Cerebellar nuclear complex (tissue), 1 donor: ENCODE measurements around the gene GPATCH2.
"Not testable (repeated sequence)": the region's sequence is repeated elsewhere in the genome, so short reads cannot be mapped to it uniquely, and the experiment has no call there.

Source experiments
- DNase-seq, 2 experiments: peaks; one replicate each; lab custom pipeline; 2025; lab: John Stamatoyannopoulos, UW

GPATCH2 gene

GRCh38 chr1:217443845-217444244 lies 187.0 kb downstream of the GPATCH2 start:
- no peak for DNase-seq

- DNase-seq, result no peak
Observed at GRCh38 chr1:217437376-217437775, 193.5 kb downstream of the GPATCH2 start.

GRCh38 chr1:217435204-217435603 lies 195.7 kb downstream of the GPATCH2 start:
- DNase-seq, result no peak

GRCh38 chr1:217433664-217434063 lies 197.2 kb downstream of the GPATCH2 start:
- DNase-seq, result no peak

- no peak for DNase-seq
Observed at GRCh38 chr1:217432339-217432738, 198.6 kb downstream of the GPATCH2 start.

- DNase-seq, result no peak
Observed at GRCh38 chr1:217431395-217431794, 199.5 kb downstream of the GPATCH2 start.

GRCh38 chr1:217425422-217425821 lies 205.5 kb downstream of the GPATCH2 start:
- DNase-seq, result no peak

GRCh38 chr1:217419194-217419551 lies 211.7 kb downstream of the GPATCH2 start:
- no peak for DNase-seq

- DNase-seq, result no peak
Observed at GRCh38 chr1:217418269-217419193, 212.4 kb downstream of the GPATCH2 start.

GRCh38 chr1:217417363-217417762 lies 213.5 kb downstream of the GPATCH2 start:
- DNase-seq, result no peak

GRCh38 chr1:217407534-217408001 lies 223.3 kb downstream of the GPATCH2 start:
- DNase-seq, result no peak

GRCh38 chr1:217403026-217403720 lies 227.7 kb downstream of the GPATCH2 start:
- no peak for DNase-seq

- no peak for DNase-seq
Observed at GRCh38 chr1:217402301-217402700, 228.6 kb downstream of the GPATCH2 start.

GRCh38 chr1:217393896-217394295 lies 237.0 kb downstream of the GPATCH2 start:
- no peak for DNase-seq

GRCh38 chr1:217392441-217392840 lies 238.4 kb downstream of the GPATCH2 start:
- DNase-seq, result no peak

GRCh38 chr1:217389895-217390294 lies 241.0 kb downstream of the GPATCH2 start:
- DNase-seq, result no peak

- DNase-seq, result no peak
Observed at GRCh38 chr1:217388522-217389065, 242.3 kb downstream of the GPATCH2 start.

- not testable (repeated sequence) for DNase-seq
Observed at GRCh38 chr1:217381773-217382172, 249.1 kb downstream of the GPATCH2 start.

- not testable (repeated sequence) for DNase-seq
Observed at GRCh38 chr1:217379804-217380203, 251.1 kb downstream of the GPATCH2 start.

GRCh38 chr1:217379336-217379735 lies 251.6 kb downstream of the GPATCH2 start:
- DNase-seq, result no peak
